ENCODE results near the gene NCF2. TPM values are rescaled to one million over a fixed set of nuclear protein-coding genes. Genes with fewer than 3 reads are reported as not detected.
A peak's percentile ranks its signal among the peaks of the same experiment; 100 is the strongest.

The NCF2 gene
- total RNA-seq, 2 donors from 2014 or later: 22.6 to 29.5 TPM

- peaks cover 31% of the 10 kb centered on the region for H3K4me1 Mint-ChIP-seq (ENCODE audit: low read depth)
- DNase-seq: no peak
- no peaks in the 10 kb centered on the region for H3K9me3 Mint-ChIP-seq
- no peak for ATAC-seq (replicated peaks in 1 of 2)
- no peak overlapping the region for H3K4me3 Mint-ChIP-seq
- no peak overlapping the region for H3K27ac Mint-ChIP-seq
- H3K36me3 Mint-ChIP-seq (ENCODE audit: insufficient read depth in 2 of 2): peaks cover 0 to 12% of the 10 kb centered on the region in 2 donors
- no peaks in the 10 kb centered on the region for H3K27me3 Mint-ChIP-seq (ENCODE audit: low read depth)
Observed at GRCh38 chr1:183571678-183572268, 18.5 kb downstream of the NCF2 start.

- Mint-ChIP-seq H3K27ac (no peak overlapping the region), H3K4me3 (no peak overlapping the region), H3K36me3 (ENCODE audit: insufficient read depth in 2 of 2) (peaks cover 0 to 12% of the 10 kb centered on the region in 2 donors), H3K4me1 (ENCODE audit: low read depth) (peaks cover 31% of the 10 kb centered on the region), H3K9me3 (no peaks in the 10 kb centered on the region), H3K27me3 (ENCODE audit: low read depth) (no peaks in the 10 kb centered on the region)
- no peak for DNase-seq
- ATAC-seq (replicated peaks in 1 of 2): no peak
Observed at GRCh38 chr1:183570451-183570850, 19.8 kb downstream of the NCF2 start.

- H3K4me1 Mint-ChIP-seq (ENCODE audit: low read depth): peaks cover 31% of the 10 kb centered on the region
- H3K36me3 Mint-ChIP-seq (ENCODE audit: insufficient read depth in 2 of 2): peaks cover 0 to 12% of the 10 kb centered on the region in 2 donors
- H3K27me3 Mint-ChIP-seq (ENCODE audit: low read depth): no peaks in the 10 kb centered on the region
- H3K9me3 Mint-ChIP-seq: no peaks in the 10 kb centered on the region
- ATAC-seq (replicated peaks in 1 of 2) (no peak), DNase-seq (no peak)
- no peak overlapping the region for H3K27ac Mint-ChIP-seq
- no peak overlapping the region for H3K4me3 Mint-ChIP-seq
Observed at GRCh38 chr1:183569801-183570200, 20.5 kb downstream of the NCF2 start.

GRCh38 chr1:183569141-183569540 is 21.1 kb downstream of the NCF2 start:
- peak overlapping the region; percentile 44 to 66 for H3K4me3 Mint-ChIP-seq
- ATAC-seq (replicated peaks in 1 of 2) (peak; percentile 73 to 82), DNase-seq (peak; percentile 35 to 39)
- H3K9me3 Mint-ChIP-seq: no peaks in the 10 kb centered on the region
- H3K27ac Mint-ChIP-seq: peak overlapping the region; percentile 2
- H3K4me1 Mint-ChIP-seq (ENCODE audit: low read depth): peaks cover 31% of the 10 kb centered on the region
- peaks cover 0 to 12% of the 10 kb centered on the region in 2 donors for H3K36me3 Mint-ChIP-seq (ENCODE audit: insufficient read depth in 2 of 2)
- H3K27me3 Mint-ChIP-seq (ENCODE audit: low read depth): no peaks in the 10 kb centered on the region

- no peaks in the 10 kb centered on the region for H3K9me3 Mint-ChIP-seq
- peaks cover 0 to 12% of the 10 kb centered on the region in 2 donors for H3K36me3 Mint-ChIP-seq (ENCODE audit: insufficient read depth in 2 of 2)
- ATAC-seq (replicated peaks in 1 of 2) (peak; percentile 16), DNase-seq (peak in 1 of 2 donors; percentile 13)
- peak overlapping the region; percentile 64 for H3K27ac Mint-ChIP-seq
- H3K4me1 Mint-ChIP-seq (ENCODE audit: low read depth): peaks cover 31% of the 10 kb centered on the region
- peak overlapping the region; percentile 44 to 66 for H3K4me3 Mint-ChIP-seq
- no peaks in the 10 kb centered on the region for H3K27me3 Mint-ChIP-seq (ENCODE audit: low read depth)
Observed at GRCh38 chr1:183568176-183569021, 21.9 kb downstream of the NCF2 start.

- Mint-ChIP-seq H3K4me1 (ENCODE audit: low read depth) (peaks cover 31% of the 10 kb centered on the region), H3K9me3 (no peaks in the 10 kb centered on the region), H3K27me3 (ENCODE audit: low read depth) (no peaks in the 10 kb centered on the region), H3K4me3 (peak overlapping the region in 1 of 2 donors; percentile 10), H3K27ac (peak overlapping the region; percentile 54), H3K36me3 (ENCODE audit: insufficient read depth in 2 of 2) (peaks cover 0 to 10% of the 10 kb centered on the region in 2 donors)
- ATAC-seq (replicated peaks in 1 of 2): peak; percentile 49 to 53
- DNase-seq: peak; percentile 27 to 36
Observed at GRCh38 chr1:183567584-183567983, 22.7 kb downstream of the NCF2 start.

GRCh38 chr1:183566026-183566425 is 24.2 kb downstream of the NCF2 start:
- peaks cover 0 to 7% of the 10 kb centered on the region in 2 donors for H3K36me3 Mint-ChIP-seq (ENCODE audit: insufficient read depth in 2 of 2)
- peaks cover 31% of the 10 kb centered on the region for H3K4me1 Mint-ChIP-seq (ENCODE audit: low read depth)
- H3K27me3 Mint-ChIP-seq (ENCODE audit: low read depth): no peaks in the 10 kb centered on the region
- ATAC-seq (replicated peaks in 1 of 2) (no peak), DNase-seq (no peak)
- H3K27ac Mint-ChIP-seq: no peak overlapping the region
- no peak overlapping the region for H3K4me3 Mint-ChIP-seq
- H3K9me3 Mint-ChIP-seq: no peaks in the 10 kb centered on the region

- peaks cover 30% of the 10 kb centered on the region for H3K4me1 Mint-ChIP-seq (ENCODE audit: low read depth)
- DNase-seq (no peak), ATAC-seq (replicated peaks in 1 of 2) (no peak)
Observed at GRCh38 chr1:183565261-183565660, 25.0 kb downstream of the NCF2 start.

GRCh38 chr1:183562701-183563100 is 27.6 kb downstream of the NCF2 start:
- ATAC-seq (replicated peaks in 1 of 2) (no peak), DNase-seq (no peak)
- Mint-ChIP-seq H3K27me3 (ENCODE audit: low read depth) (no peaks in the 10 kb centered on the region), H3K36me3 (ENCODE audit: insufficient read depth in 2 of 2) (peaks cover 0 to 3% of the 10 kb centered on the region in 2 donors), H3K4me3 (no peak overlapping the region), H3K4me1 (ENCODE audit: low read depth) (peaks cover 7% of the 10 kb centered on the region), H3K9me3 (no peaks in the 10 kb centered on the region), H3K27ac (no peak overlapping the region)

More at GRCh38 chr1:183565261-183565660, 25.0 kb downstream of the NCF2 start:
- Mint-ChIP-seq H3K9me3 (no peaks in the 10 kb centered on the region), H3K36me3 (ENCODE audit: insufficient read depth in 2 of 2) (peaks cover 0 to 7% of the 10 kb centered on the region in 2 donors), H3K4me3 (no peak overlapping the region), H3K27me3 (ENCODE audit: low read depth) (no peaks in the 10 kb centered on the region), H3K27ac (no peak overlapping the region)

- H3K27ac Mint-ChIP-seq: no peak overlapping the region
- no peaks in the 10 kb centered on the region for H3K4me1 Mint-ChIP-seq (ENCODE audit: low read depth)
- ATAC-seq (replicated peaks in 1 of 2) (no peak), DNase-seq (no peak)
- no peaks in the 10 kb centered on the region for H3K27me3 Mint-ChIP-seq (ENCODE audit: low read depth)
- H3K9me3 Mint-ChIP-seq: no peaks in the 10 kb centered on the region
- H3K36me3 Mint-ChIP-seq (ENCODE audit: insufficient read depth in 2 of 2): peaks cover 2 to 5% of the 10 kb centered on the region in 2 donors
- H3K4me3 Mint-ChIP-seq: no peak overlapping the region
Observed at GRCh38 chr1:183559061-183559460, 31.2 kb downstream of the NCF2 start.

- Mint-ChIP-seq H3K4me1 (ENCODE audit: low read depth) (peaks cover 7% of the 10 kb centered on the region), H3K4me3 (no peak overlapping the region), H3K36me3 (ENCODE audit: insufficient read depth in 2 of 2) (peaks cover 6 to 18% of the 10 kb centered on the region in 2 donors), H3K27ac (no peak overlapping the region), H3K9me3 (no peaks in the 10 kb centered on the region), H3K27me3 (ENCODE audit: low read depth) (no peaks in the 10 kb centered on the region)
- DNase-seq: no peak
- ATAC-seq (replicated peaks in 1 of 2): no peak
Observed at GRCh38 chr1:183554577-183554976, 35.7 kb downstream of the NCF2 start.

GRCh38 chr1:183553764-183554163 is 36.5 kb downstream of the NCF2 start:
- Mint-ChIP-seq H3K4me1 (ENCODE audit: low read depth) (peaks cover 7% of the 10 kb centered on the region), H3K4me3 (no peak overlapping the region), H3K36me3 (ENCODE audit: insufficient read depth in 2 of 2) (peaks cover 6 to 16% of the 10 kb centered on the region in 2 donors), H3K9me3 (no peaks in the 10 kb centered on the region), H3K27me3 (ENCODE audit: low read depth) (no peaks in the 10 kb centered on the region), H3K27ac (no peak overlapping the region)
- ATAC-seq (replicated peaks in 1 of 2) (no peak), DNase-seq (no peak)

GRCh38 chr1:183553331-183553730 is 36.9 kb downstream of the NCF2 start:
- Mint-ChIP-seq H3K36me3 (ENCODE audit: insufficient read depth in 2 of 2) (peaks cover 6 to 15% of the 10 kb centered on the region in 2 donors), H3K27ac (peak overlapping the region; percentile 61), H3K4me3 (no peak overlapping the region), H3K4me1 (ENCODE audit: low read depth) (peaks cover 7% of the 10 kb centered on the region), H3K27me3 (ENCODE audit: low read depth) (no peaks in the 10 kb centered on the region), H3K9me3 (no peaks in the 10 kb centered on the region)
- ATAC-seq (replicated peaks in 1 of 2): no peak
- DNase-seq: no peak

All from activated T-cell treated with anti-CD3 and anti-CD28 coated beads, Interleukin-2, amount 50 U/mL, for 72 hours (primary cell).